Left forelimb (tissue), 1 donor: Measurements from ENCODE around the gene COX6A1.
A peak's percentile ranks its signal among the peaks of the same experiment; 100 is the strongest.
"Not testable (repeated sequence)": the region's sequence is repeated elsewhere in the genome, so short reads cannot be mapped to it uniquely, and the experiment has no call there.

ENCODE experiments used
- DNase-seq: peaks from one replicate; pipeline ENCODE4 v3.0.0-alpha.2; 2018; ENCODE audit warnings: low spot score

Gene COX6A1

DNA sequence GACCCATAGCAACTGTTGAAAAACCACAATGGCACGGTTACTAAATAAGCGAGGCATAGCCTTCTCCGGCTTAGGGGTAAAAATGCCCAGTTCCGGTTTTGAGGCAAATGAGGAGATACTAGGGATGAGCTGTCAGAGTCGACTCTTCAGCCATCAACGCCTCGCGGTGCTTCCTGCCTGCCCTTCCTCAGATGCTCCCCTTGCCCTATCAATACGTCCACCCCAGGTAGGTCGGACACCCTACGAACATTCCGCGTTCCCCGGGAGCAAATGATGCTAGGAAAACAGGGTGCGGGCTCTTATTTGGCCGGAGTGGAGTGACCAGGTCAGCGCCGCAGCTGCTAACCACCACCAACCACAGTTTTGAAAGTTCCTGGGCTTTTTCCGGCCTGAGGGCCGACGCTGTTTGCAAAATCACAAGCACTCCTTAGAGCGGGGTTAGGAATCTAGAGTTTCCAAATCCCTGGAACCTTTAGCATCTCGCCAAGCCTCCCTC is 30.5 kb downstream of the COX6A1 start:
- no peak for DNase-seq

DNA sequence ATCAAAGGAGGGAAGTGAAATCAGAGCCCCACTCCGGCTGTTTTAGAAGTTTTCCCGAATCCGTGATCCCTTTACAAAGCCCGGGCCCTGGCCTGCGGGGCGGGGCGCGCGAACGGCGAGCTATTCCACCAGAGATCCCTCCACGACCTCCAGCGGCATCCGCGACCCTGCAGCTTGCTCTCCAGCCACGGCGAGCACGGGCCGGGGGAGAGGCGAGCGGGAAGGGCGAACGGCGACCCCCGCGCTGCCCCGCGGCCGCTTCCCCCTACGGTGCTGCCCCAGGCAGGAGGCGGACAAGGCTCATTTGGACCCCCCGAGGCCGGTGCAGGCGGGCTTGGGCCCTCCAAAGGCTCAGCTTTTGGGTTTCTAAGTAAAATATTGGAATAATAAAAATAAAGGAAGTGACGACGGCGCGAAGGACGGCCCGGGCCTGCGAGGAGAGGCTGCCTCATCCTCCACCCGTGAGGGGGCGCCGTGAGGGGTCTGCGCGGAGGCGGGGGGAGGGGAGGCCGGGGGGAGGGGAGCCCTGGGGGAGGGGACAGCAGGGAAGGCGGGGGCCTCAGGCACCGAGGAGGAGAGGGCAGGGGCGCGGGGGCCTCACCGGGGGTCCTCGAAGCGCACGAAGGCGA is 31.0 kb downstream of the COX6A1 start:
- no peak for DNase-seq

- DNase-seq, result peak; percentile 96
Observed at GRCh38 chr12:120469450-120470149, 31.7 kb downstream of the COX6A1 start, which contains the start of gene SRSF9. Gene SRSF9 (minus strand): TSS chr12:120469748. CDS start chr12:120469609, 139 bp downstream.

- DNase-seq, result no peak
Observed at GRCh38 chr12:120470150-120470784, 32.4 kb downstream of the COX6A1 start.

GRCh38 chr12:120472521-120472920 is 34.6 kb downstream of the COX6A1 start:
- DNase-seq, result no peak

DNA sequence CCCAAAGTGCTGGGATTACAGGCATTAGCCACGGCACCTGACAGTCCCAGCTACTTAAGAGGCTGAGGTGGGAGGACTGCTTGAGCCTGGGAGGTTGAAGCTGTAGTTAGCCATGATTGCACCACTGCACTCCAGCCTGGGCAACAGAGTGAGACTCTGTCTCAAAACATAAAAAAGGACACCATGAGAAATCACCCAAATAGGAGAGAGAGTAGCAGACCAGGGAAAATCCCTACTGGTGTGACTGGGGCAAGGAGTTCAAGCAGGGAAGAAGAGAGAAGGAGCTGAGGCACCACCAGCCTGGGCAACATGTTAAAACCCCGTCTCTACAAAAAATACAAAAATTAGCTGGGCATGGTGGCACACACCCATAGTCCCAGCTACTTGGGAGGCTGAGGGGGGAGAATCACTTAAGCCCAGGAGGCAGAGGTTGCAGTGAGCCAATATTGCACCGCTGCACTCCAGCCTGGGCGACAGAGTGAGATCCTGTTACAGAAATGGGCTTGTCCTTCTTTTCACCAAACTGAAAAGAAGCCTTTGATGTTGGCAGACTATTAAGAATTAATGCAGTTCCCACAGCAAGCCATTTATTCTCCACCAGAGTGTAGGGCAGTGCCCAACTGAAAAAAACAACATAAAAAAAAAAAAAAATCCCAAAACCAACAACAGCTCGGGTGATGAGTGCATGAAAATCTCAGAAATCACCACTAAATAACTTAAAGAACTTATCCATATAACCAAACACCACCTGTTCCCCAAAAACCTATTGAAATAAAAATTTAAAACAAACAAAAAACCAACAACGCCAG is 36.1 kb downstream of the COX6A1 start:
- no peak for DNase-seq

GRCh38 chr12:120474616-120474960 is 36.7 kb downstream of the COX6A1 start:
- DNase-seq, result no peak

DNA sequence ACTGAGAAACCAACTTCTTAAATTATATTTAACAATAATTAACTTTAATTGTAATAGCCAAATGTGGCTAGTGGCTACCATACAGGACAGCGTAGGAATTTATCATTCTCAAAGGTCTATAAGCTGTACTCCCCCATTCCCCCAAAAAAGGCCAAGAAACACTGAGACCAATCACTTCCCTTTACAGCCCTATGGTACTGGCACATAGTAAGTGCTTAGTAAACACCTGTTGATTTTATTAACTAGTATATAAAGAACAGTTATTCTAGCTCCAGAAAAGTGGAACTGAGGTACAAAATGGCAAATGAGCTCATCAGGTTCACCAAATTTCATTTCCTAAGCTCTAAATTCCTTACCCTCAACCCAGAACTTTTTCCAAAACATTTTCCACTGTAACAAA is 37.7 kb downstream of the COX6A1 start:
- DNase-seq, result no peak

DNA sequence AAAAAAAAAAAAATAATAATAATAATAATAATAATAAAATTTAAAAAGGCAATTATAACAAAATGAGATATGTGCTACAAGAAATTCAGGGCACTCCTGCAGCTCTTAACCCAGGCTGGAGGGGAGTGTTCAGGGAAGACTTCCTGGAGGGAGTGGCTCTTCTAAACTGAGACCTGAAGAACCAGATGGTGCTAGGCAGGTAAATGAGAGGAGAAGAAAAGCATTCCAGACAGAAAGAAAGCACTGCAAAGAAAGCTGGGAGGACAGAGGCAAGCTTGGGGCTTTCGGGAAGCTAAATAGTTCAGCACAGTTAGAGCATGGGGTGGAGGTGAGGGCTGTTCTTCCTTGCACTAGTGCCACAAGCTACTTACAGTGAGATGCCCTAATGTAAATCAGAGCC is 41.5 kb downstream of the COX6A1 start:
- no peak for DNase-seq

- DNase-seq, result no peak
Observed at GRCh38 chr12:120480211-120480610, 42.3 kb downstream of the COX6A1 start.

DNA sequence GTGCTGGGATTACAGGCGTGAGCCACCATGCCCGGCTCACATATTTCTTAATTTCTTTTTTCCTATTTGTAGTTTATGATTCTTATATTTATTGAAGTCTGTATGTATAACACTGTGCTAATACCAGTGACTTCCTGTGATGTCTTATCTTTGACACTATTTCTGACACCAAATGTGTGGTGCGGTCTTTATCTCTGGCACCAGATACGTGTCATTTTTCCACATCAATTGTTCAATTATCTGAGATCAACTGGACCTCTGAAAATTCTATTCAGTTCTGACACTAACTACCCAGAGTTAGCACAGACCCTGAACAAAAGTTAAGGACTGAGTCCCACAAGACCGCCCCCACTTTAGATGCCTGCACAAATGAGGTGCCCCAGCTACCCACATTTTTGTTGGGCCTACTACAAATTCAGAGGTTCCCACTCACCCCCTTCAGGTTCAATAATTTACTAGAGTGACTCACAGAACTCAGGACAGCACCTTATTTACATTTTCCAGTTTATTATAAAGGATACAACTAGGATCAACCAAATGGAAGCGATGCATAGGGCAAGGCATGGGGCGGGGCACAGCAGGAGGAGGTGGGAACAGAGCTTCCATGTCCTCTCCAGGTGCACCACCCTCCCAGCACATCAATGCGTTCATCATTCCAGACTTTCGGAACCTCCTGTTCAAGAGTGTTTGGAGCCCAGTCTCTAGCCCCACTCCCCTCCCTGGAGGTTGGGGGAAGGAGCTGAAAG is 43.3 kb downstream of the COX6A1 start:
- no peak for DNase-seq

- no peak for DNase-seq
Observed at GRCh38 chr12:120483621-120484020, 45.7 kb downstream of the COX6A1 start.

GRCh38 chr12:120485961-120486881 is 48.3 kb downstream of the COX6A1 start:
- no peak for DNase-seq

DNA sequence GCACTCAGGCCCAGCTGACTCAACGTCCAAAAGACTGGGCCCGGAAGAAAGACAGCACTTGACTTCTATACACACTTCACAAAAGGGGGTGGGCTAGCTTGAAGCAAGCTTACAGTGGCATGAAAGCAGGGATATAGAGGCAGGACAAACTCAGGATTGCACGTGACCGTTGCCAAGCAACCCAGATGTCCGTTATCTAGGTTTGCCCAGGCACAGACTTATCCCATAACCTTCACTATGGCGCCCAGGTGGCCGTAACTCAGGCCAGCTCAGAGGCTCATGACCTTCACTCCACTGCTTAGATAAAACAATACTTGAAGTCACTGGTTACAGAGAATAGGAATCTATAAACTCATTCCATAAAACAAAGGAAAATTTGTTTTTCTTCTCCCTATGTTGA is 49.6 kb downstream of the COX6A1 start:
- not testable (repeated sequence) for DNase-seq

DNA sequence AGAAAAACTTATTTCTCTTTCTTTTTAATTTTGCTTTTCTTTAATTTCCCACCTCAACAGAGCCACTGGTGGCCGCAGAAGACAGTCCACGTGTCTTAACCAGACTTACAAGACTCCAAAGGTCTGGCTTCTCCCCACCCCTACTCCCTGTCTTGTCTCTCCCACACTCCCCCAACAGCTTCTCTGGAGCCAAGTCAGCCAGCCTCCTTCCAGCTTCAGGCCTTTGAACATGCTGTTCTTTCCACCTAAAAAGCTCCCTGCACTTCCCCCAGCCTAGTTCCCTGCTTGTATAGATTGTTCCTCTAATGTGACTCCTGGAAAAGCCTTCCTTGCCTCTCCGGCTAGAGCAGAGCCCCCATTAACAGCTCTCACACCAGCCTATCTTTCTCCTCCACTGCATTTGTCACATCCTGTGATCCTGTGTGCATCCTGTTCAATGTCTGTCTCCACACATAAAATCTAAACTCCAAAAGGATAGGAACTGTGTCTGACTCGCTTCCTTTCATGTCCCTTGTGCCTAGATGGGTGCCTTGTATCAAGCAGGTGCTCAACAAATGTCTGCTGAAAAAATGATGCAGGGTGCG is 50.2 kb downstream of the COX6A1 start:
- no peak for DNase-seq

DNA sequence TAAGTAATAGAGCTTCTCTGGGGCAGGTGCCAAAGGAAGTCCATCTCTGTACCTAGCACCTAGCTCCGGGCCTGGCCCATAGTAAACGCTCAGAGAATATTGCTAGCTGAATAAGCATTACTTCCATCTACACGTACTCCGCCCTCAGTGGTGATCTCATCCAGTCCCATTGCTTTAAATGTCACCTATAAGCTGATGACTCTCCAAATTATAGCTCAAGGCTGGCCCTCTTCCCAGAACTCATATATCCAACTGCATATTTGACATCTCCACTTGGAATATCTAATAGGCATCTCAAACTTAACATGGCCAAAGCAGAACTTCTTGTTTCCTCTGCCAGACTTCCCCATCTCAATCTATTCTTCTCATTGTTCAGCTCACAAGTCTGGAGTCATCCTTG is 51.1 kb downstream of the COX6A1 start:
- DNase-seq, result no peak

GRCh38 chr12:120490325-120490724 is 52.4 kb downstream of the COX6A1 start:
- DNase-seq, result no peak
